ENCODE results near the gene TDRD10.

Gene TDRD10

DNA sequence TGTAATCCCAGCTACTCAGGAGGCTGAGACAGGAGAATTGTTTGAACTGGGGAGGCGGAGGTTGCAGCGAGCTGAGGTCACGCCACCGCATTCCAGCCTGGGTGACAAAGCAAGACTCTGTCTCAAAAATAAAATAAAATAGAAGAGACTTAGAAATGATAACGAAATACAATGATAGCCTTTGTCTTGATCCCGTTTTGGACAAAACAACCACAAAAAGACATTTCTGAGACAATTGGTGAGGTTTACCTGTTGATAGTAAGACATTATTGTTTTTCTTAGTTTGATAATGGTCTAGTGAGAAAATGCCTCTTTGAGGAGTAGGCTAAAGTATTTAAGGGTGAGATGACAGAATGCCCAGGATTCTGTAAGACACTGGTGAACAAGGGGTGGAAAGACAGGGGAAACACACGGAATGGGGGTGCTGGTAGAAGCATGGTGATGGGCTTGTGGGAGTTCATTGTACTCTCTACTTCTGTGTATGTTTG, 12.1 kb downstream of the TDRD10 start:
- TF ChIP-seq, protein P1, sequence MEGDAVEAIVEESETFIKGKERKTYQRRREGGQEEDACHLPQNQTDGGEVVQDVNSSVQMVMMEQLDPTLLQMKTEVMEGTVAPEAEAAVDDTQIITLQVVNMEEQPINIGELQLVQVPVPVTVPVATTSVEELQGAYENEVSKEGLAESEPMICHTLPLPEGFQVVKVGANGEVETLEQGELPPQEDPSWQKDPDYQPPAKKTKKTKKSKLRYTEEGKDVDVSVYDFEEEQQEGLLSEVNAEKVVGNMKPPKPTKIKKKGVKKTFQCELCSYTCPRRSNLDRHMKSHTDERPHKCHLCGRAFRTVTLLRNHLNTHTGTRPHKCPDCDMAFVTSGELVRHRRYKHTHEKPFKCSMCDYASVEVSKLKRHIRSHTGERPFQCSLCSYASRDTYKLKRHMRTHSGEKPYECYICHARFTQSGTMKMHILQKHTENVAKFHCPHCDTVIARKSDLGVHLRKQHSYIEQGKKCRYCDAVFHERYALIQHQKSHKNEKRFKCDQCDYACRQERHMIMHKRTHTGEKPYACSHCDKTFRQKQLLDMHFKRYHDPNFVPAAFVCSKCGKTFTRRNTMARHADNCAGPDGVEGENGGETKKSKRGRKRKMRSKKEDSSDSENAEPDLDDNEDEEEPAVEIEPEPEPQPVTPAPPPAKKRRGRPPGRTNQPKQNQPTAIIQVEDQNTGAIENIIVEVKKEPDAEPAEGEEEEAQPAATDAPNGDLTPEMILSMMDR (conservative IDR thresholded peaks at IDR 0.05): no peak
- TF ChIP-seq ZFX (IDR thresholded peaks at IDR 0.05): no peak

DNA sequence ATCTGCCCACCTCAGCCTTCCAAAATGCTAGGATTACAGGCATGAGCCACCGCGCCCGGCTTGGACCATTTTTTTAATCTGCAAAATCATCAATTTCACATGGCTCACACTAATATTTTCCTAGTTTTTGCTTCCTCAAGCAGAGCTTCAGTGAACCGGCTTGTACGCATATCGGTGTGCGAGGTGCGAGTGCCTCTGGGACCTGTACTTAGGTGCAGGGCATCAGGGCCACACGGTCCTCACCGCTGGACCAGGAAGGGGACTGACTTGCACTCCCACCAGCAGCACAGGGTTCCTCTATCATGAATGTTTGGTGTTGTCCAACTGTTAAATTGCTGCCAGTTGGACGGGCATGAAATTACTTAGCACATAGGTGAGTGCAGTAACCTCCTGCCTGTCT, 15.6 kb downstream of the TDRD10 start:
- no peak for TF ChIP-seq ZFX (IDR thresholded peaks at IDR 0.05)
- TF ChIP-seq, protein P1 (conservative IDR thresholded peaks at IDR 0.05): no peak
- H3K27ac ChIP-seq: no peak overlapping the region

More for the DNA sequence above, 12.1 kb downstream of the TDRD10 start:
- H3K27ac ChIP-seq: no peak overlapping the region

DNA sequence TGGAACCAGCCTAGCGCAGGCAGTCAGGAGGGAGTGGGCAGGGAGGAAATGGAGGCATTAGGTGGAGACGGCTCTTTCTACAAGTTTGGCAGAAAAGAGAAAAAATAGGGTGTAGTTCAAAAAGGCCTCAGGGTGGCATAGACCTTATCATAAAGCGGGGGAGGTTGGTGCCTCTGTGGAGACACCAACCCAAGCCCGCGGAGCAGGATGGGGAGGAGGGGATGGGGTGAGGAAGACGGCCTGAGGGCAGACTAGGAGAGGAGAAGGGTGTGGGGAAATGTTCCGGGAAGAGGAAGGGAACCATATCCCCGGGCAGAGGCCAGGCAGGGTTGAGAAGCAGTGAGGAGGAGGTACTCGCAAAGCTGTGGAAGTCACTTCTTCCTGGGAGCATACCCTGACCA, 17.6 kb downstream of the TDRD10 start:
- no peak overlapping the region for H3K27ac ChIP-seq
- TF ChIP-seq, protein P1 (conservative IDR thresholded peaks at IDR 0.05): no peak
- TF ChIP-seq ZFX (IDR thresholded peaks at IDR 0.05): no peak

DNA sequence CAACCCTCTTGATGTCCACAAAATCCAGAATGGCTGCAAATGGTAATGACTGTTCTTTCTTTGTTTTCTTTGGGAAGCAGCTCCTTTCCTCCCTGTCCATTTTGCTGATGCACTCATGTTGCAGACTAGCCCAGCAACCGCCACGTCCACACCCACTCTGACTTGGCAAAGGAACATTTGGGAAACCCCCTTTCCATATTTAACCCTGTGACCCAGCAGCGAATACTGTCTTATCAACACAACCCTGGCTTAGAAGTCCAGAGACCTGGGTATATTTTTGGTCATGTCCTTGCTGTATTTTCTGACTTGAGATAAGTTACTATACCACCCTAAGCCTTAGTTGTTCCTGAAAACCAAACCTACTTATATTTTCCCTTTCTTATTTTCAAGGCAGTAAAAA, 18.3 kb downstream of the TDRD10 start:
- H3K27ac ChIP-seq: no peak overlapping the region
- no peak for TF ChIP-seq ZFX (IDR thresholded peaks at IDR 0.05)
- TF ChIP-seq, protein P1 (conservative IDR thresholded peaks at IDR 0.05): no peak

DNA sequence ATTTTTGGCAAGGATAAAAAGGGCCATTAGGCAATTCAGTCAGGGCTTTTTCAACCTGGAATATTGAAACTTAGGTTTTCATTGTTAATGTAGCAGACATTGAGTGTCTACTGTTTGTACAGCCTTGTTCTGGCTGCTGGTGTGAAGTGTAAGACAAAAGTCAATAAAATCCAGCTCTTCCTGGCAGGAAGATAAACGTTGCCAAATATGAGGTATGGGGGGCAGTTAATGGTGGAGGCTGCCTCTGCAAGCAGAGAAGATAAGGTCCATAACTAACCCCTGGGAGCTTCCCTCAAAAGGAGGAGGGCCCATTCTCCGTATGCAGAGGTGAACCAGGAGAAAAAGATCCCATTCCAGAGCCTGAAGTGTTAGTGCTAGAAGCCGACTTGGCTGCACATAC, 19.7 kb downstream of the TDRD10 start:
- TF ChIP-seq, protein P1 (conservative IDR thresholded peaks at IDR 0.05): no peak
- no peak for TF ChIP-seq ZFX (IDR thresholded peaks at IDR 0.05)
- H3K27ac ChIP-seq: no peak overlapping the region

DNA sequence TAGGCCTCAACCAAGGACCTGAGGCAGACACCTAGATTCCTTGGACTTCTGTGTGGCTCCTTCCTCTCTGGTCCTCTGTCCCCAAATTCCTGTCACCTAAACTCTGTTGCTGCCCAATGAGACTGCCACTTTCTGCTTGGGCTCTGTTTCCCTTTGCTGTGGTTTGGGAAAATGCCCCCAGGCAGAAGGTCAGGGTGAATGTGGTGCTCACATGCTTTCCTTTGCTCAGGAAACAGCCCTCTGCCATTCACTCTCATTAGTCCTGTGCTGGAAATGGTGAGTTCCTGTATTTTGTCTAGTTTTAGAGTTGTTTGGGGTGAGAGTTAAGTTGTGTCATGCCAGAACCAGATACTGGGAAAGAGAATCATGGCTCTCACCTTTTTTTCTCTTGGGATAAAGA, 22.9 kb downstream of the TDRD10 start:
- no peak for TF ChIP-seq ZFX (IDR thresholded peaks at IDR 0.05)
- TF ChIP-seq, protein P1 (conservative IDR thresholded peaks at IDR 0.05): no peak

DNA sequence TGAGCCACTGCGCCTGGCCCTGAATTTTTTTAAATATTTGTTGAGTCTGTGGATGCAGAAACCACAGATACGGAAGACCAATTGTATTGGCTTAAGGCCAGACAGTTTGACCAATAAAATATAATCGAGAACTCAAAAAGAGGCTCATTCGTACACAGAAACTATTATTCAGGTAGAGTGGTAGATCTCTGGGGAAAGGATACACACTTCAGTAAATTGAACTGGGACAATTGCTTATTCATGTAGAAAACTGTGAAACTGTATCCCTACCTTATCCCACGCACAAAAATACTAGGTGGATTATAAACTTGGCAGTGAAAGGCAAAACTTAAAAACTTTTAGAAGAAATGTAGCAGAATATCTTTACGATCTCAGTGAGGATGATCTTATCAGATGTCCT, 25.2 kb downstream of the TDRD10 start:
- no peak overlapping the region for H3K27ac ChIP-seq
- TF ChIP-seq ZFX (IDR thresholded peaks at IDR 0.05): no peak
- TF ChIP-seq, protein P1 (conservative IDR thresholded peaks at IDR 0.05): no peak

More for the DNA sequence above, 22.9 kb downstream of the TDRD10 start:
- no peak overlapping the region for H3K27ac ChIP-seq

Measured in C4-2B (cell line).